Astrocyte (in vitro differentiated cells and primary cell): ENCODE measurements around the gene FUT8. TPM values are rescaled to one million over a fixed set of nuclear protein-coding genes. Genes with fewer than 3 reads are reported as not detected.

Experiments used
- DNase-seq: peaks from one replicate; pipeline ENCODE4 v3.0.0-alpha.2; 2010; ENCODE audit warnings: low read depth
- FAIRE-seq: peaks from 2 replicates; lab custom pipeline; 2011; peaks lifted over from hg19 to GRCh38; lab: Jason Lieb, UNC
- H2AFZ ChIP-seq: 2 replicates; pipeline ENCODE4 v1.6.0; 2012; ENCODE audit warnings: low read depth, low read length, inconsistent platforms
- H3K27ac ChIP-seq: 2 replicates; pipeline ENCODE4 v1.5.1; 2011; ENCODE audit warnings: low read depth, low read length, inconsistent platforms
- H3K27me3 ChIP-seq: 2 replicates; pipeline ENCODE4 v1.6.0; 2011; ENCODE audit warnings: low read length, inconsistent platforms; ENCODE audit not compliant: insufficient read depth
- H3K36me3 ChIP-seq: 2 replicates; pipeline ENCODE4 v1.5.1; 2011; ENCODE audit warnings: low read length, inconsistent platforms; ENCODE audit not compliant: insufficient read depth
- H3K4me1 ChIP-seq: 2 replicates; pipeline ENCODE4 v1.5.1; 2011; ENCODE audit warnings: low read length, inconsistent platforms; ENCODE audit not compliant: insufficient read depth
- H3K4me2 ChIP-seq: 2 replicates; pipeline ENCODE4 v1.6.0; 2012; ENCODE audit warnings: low read length, inconsistent platforms
- H3K4me3 ChIP-seq: 2 replicates; pipeline ENCODE4 v1.5.1; 2011; ENCODE audit warnings: low read depth, mild to moderate bottlenecking, low read length, inconsistent platforms; ENCODE audit not compliant: insufficient read depth
- H3K79me2 ChIP-seq: 2 replicates; pipeline ENCODE4 v1.6.0; 2012; ENCODE audit warnings: mild to moderate bottlenecking, low read length, inconsistent platforms; ENCODE audit not compliant: insufficient read depth
- H3K9ac ChIP-seq: 2 replicates; pipeline ENCODE4 v1.6.0; 2012; ENCODE audit warnings: mild to moderate bottlenecking, low read length, inconsistent platforms
- H3K9me3 ChIP-seq: 2 replicates; pipeline ENCODE4 v1.5.1; 2012; ENCODE audit warnings: low read depth, mild to moderate bottlenecking, low read length, inconsistent platforms; ENCODE audit not compliant: insufficient read depth
- H4K20me1 ChIP-seq: 2 replicates; pipeline ENCODE4 v1.6.0; 2012; ENCODE audit warnings: low read length, inconsistent platforms; ENCODE audit not compliant: insufficient read depth
- H3K27ac Mint-ChIP-seq: one replicate; pipeline ENCODE4 v1.8.0; 2021; ENCODE audit warnings: mild to moderate bottlenecking, mixed read lengths; ENCODE audit not compliant: unreplicated experiment
- H3K27me3 Mint-ChIP-seq: one replicate; pipeline ENCODE4 v1.8.0; 2021; ENCODE audit warnings: low read depth, mixed read lengths; ENCODE audit not compliant: unreplicated experiment
- H3K36me3 Mint-ChIP-seq: one replicate; pipeline ENCODE4 v1.8.0; 2021; ENCODE audit warnings: low read depth, mixed read lengths; ENCODE audit not compliant: unreplicated experiment
- H3K4me1 Mint-ChIP-seq: one replicate; pipeline ENCODE4 v1.8.0; 2021; ENCODE audit warnings: low read depth, mixed read lengths; ENCODE audit not compliant: unreplicated experiment
- H3K4me3 Mint-ChIP-seq: one replicate; pipeline ENCODE4 v1.8.0; 2021; ENCODE audit warnings: mild to moderate bottlenecking, moderate library complexity, mixed read lengths; ENCODE audit not compliant: unreplicated experiment
- H3K9me3 Mint-ChIP-seq: one replicate; pipeline ENCODE4 v1.8.0; 2021; ENCODE audit warnings: mild to moderate bottlenecking, mixed read lengths; ENCODE audit not compliant: unreplicated experiment
- EZH2 ChIP-seq: IDR thresholded peaks from 2 replicates; pipeline ENCODE4 v1.6.1; 2012; ENCODE audit warnings: mild to moderate bottlenecking, low read length, inconsistent platforms; ENCODE audit not compliant: insufficient read depth
- total RNA-seq: library from RNA; stranded (reverse); gene quantifications from 2 replicates; pipeline ENCODE4 v1.2.1, GENCODE V29; 2021
- TF ChIP-seq, protein P1 (sequence below): IDR thresholded peaks from 2 replicates; pipeline ENCODE4 v1.5.1; 2011; ENCODE audit warnings: low read depth, mild to moderate bottlenecking, inconsistent platforms, low read length, moderate library complexity; ENCODE audit not compliant: insufficient read depth

FUT8 gene
- total RNA-seq, 1 donor from 2014 or later = 52.7 TPM

DNA sequence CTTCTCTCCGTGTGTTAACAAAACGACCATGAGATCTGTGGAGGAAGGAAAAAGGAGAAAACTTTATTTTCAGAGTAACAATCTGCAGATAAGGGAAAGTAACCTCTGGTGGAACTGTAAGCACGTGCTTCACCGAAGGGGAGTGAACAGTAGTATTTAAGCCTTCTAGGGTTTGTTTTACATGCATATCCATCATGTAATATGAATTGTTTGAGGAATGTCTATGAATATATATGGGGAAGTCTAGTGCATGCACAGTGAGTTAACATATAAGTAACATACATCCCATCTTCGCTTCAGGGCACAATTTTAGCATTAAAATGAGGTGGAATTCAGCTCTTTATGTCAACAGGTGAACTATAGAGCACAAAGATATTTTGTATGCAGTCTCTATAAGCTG is 101.1 kb downstream of the FUT8 start:
- H3K27me3 ChIP-seq = no peaks in the 10 kb centered on the region
- no peaks in the 10 kb centered on the region for H3K4me1 ChIP-seq
- no peak overlapping the region for H3K27ac ChIP-seq
- no peak for TF ChIP-seq EZH2
- TF ChIP-seq, protein P1, sequence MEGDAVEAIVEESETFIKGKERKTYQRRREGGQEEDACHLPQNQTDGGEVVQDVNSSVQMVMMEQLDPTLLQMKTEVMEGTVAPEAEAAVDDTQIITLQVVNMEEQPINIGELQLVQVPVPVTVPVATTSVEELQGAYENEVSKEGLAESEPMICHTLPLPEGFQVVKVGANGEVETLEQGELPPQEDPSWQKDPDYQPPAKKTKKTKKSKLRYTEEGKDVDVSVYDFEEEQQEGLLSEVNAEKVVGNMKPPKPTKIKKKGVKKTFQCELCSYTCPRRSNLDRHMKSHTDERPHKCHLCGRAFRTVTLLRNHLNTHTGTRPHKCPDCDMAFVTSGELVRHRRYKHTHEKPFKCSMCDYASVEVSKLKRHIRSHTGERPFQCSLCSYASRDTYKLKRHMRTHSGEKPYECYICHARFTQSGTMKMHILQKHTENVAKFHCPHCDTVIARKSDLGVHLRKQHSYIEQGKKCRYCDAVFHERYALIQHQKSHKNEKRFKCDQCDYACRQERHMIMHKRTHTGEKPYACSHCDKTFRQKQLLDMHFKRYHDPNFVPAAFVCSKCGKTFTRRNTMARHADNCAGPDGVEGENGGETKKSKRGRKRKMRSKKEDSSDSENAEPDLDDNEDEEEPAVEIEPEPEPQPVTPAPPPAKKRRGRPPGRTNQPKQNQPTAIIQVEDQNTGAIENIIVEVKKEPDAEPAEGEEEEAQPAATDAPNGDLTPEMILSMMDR = no peak
- peaks cover 6% of the 10 kb centered on the region for H3K9me3 Mint-ChIP-seq
- H3K36me3 Mint-ChIP-seq = no peaks in the 10 kb centered on the region
- peaks cover 84% of the 10 kb centered on the region for H3K79me2 ChIP-seq
- H3K36me3 ChIP-seq = no peaks in the 10 kb centered on the region
- peaks cover 48% of the 10 kb centered on the region for H4K20me1 ChIP-seq
- H3K4me3 ChIP-seq = no peak overlapping the region
- H3K27ac Mint-ChIP-seq = no peak overlapping the region
- FAIRE-seq (no peak), DNase-seq (no peak)
- H3K4me3 Mint-ChIP-seq = no peak overlapping the region
- H3K4me2 ChIP-seq = no peak overlapping the region
- no peak overlapping the region for H3K9ac ChIP-seq
- H3K4me1 Mint-ChIP-seq = peaks cover under 1% of the 10 kb centered on the region
- H2AFZ ChIP-seq = no peak overlapping the region
- no peaks in the 10 kb centered on the region for H3K27me3 Mint-ChIP-seq
- no peaks in the 10 kb centered on the region for H3K9me3 ChIP-seq

DNA sequence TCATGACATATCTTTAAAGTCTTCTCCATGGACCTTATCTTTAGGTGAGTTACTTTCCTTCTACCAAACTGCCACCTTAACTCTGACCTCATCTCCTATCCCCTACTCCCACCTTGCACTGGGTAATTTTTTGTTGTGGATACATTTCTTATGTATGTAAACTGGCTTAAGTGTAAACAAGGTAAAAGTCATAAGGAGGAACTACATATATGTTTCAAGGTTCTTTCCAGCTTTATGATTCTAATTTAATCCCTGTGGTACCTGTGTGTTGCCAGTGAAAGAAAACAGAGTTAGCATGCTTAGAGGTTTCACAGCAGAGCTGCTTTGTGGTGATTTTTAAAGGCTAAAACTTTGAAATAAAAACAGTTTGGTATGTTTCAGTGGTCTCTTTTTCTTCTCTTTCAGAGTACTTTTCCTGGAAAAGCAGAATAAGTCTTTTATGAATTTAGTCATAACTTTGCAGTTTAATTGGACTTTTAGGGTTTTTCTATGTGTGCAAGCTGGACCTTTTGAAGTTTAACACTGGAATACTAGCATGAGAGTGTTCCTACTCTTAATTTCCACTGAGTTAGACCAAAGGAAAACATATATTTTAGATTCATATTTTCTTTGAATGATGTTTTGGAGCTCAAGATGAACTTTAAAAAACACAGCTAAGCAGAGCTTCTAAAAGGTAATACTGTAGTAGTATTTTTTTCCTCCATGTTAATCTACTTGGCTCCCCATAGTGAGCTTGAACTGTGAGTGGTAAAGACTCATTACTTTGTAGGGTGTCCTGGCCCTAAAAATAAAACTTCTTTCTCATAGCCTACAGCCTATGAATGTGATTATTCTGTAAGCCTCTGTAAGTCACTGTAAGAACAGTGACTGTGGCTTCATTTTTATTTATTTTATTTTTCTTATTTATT is 105.4 kb downstream of the FUT8 start:
- Histone ChIP-seq H3K27ac (no peak overlapping the region), H3K4me1 (no peaks in the 10 kb centered on the region), H3K4me2 (no peak overlapping the region), H3K9me3 (no peaks in the 10 kb centered on the region), H2AFZ (no peak overlapping the region), H3K27me3 (no peaks in the 10 kb centered on the region), H3K36me3 (no peaks in the 10 kb centered on the region), H3K9ac (no peak overlapping the region), H4K20me1 (peaks cover 15% of the 10 kb centered on the region), H3K4me3 (no peak overlapping the region), H3K79me2 (peaks cover 62% of the 10 kb centered on the region)
- DNase-seq (no peak), FAIRE-seq (no peak)
- Mint-ChIP-seq H3K36me3 (peaks cover 2% of the 10 kb centered on the region), H3K27ac (no peak overlapping the region), H3K9me3 (peaks cover 3% of the 10 kb centered on the region), H3K4me1 (peaks cover 2% of the 10 kb centered on the region), H3K27me3 (no peaks in the 10 kb centered on the region), H3K4me3 (no peak overlapping the region)
- TF ChIP-seq EZH2 = no peak

DNA sequence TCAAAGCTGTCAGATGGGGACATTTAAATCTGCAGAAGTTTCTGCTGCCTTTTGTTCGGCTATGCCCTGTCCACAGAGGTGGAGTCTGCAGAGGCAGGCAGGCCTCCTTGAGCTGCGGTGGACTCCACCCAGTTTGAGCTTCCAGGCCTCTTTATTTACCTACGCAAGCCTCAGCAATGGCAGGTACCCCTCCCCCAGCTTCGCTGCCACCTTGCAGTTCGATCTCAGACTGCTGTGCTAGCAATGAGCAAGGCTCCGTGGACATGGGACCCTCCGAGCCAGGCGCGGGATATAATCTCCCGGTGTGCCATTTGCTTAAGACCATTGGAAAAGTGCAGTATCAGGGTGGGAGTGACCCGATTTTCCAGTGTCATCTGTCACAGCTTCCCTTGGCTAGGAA is 115.5 kb downstream of the FUT8 start:
- Histone ChIP-seq H3K79me2 (peaks cover 55% of the 10 kb centered on the region), H3K4me3 (no peak overlapping the region), H3K27me3 (no peaks in the 10 kb centered on the region), H3K9me3 (peaks cover 5% of the 10 kb centered on the region), H3K4me2 (no peak overlapping the region), H2AFZ (no peak overlapping the region), H3K36me3 (no peaks in the 10 kb centered on the region), H3K27ac (no peak overlapping the region), H4K20me1 (peaks cover 19% of the 10 kb centered on the region), H3K9ac (no peak overlapping the region), H3K4me1 (no peaks in the 10 kb centered on the region)
- Mint-ChIP-seq H3K4me1 (no peaks in the 10 kb centered on the region), H3K9me3 (peaks cover 13% of the 10 kb centered on the region), H3K4me3 (no peak overlapping the region), H3K27me3 (no peaks in the 10 kb centered on the region), H3K27ac (no peak overlapping the region), H3K36me3 (peaks cover 1% of the 10 kb centered on the region)
- no peak for DNase-seq
- TF ChIP-seq, protein P1 = no peak
- no peak for TF ChIP-seq EZH2
- FAIRE-seq = no peak
